HG03457 (cell line): ENCODE data around the gene MPEG1.

ENCODE experiments used
- ATAC-seq: cut with Tn5 transposase; IDR thresholded peaks from one replicate; pipeline ENCODE4 v1.9.1; 2021; ENCODE audit warnings: moderate number of reproducible peaks; ENCODE audit not compliant: unreplicated experiment

The MPEG1 gene

GRCh38 chr11:59212744-59213631 lies at the start of gene MPEG1:
TSS of gene MPEG1 (minus strand) at chr11:59212927. CDS start at chr11:59212865, 62 bp downstream.
- no peak for ATAC-seq

- ATAC-seq, result no peak
Measured at GRCh38 chr11:59262177-59262818, 49.6 kb upstream of the MPEG1 start.

- ATAC-seq, result no peak
Measured at GRCh38 chr11:59261150-59261549, 48.4 kb upstream of the MPEG1 start.

- ATAC-seq, result no peak
Measured at GRCh38 chr11:59259867-59260475, 47.2 kb upstream of the MPEG1 start.

GRCh38 chr11:59259047-59259446 lies 46.3 kb upstream of the MPEG1 start:
- no peak for ATAC-seq

GRCh38 chr11:59255281-59255680 lies 42.6 kb upstream of the MPEG1 start:
- ATAC-seq, result no peak

- ATAC-seq, result no peak
Measured at GRCh38 chr11:59254286-59254685, 41.6 kb upstream of the MPEG1 start.

GRCh38 chr11:59253001-59253400 lies 40.3 kb upstream of the MPEG1 start:
- ATAC-seq, result no peak

- ATAC-seq, result no peak
Measured at GRCh38 chr11:59249535-59249934, 36.8 kb upstream of the MPEG1 start.

- no peak for ATAC-seq
Measured at GRCh38 chr11:59247531-59248227, 35.0 kb upstream of the MPEG1 start.

GRCh38 chr11:59243633-59244032 lies 30.9 kb upstream of the MPEG1 start:
- no peak for ATAC-seq

GRCh38 chr11:59240322-59240721 lies 27.6 kb upstream of the MPEG1 start:
- ATAC-seq, result no peak

GRCh38 chr11:59226396-59226795 lies 13.7 kb upstream of the MPEG1 start:
- no peak for ATAC-seq

- ATAC-seq, result no peak
Measured at GRCh38 chr11:59225017-59225416, 12.3 kb upstream of the MPEG1 start.

- ATAC-seq, result no peak
Measured at GRCh38 chr11:59224351-59224928, 11.7 kb upstream of the MPEG1 start.

GRCh38 chr11:59223611-59224010 lies 10.9 kb upstream of the MPEG1 start:
- ATAC-seq, result no peak

- no peak for ATAC-seq
Measured at GRCh38 chr11:59223177-59223576, 10.4 kb upstream of the MPEG1 start.

- ATAC-seq, result no peak
Measured at GRCh38 chr11:59222464-59223060, 9.8 kb upstream of the MPEG1 start.

GRCh38 chr11:59221441-59221840 lies 8.7 kb upstream of the MPEG1 start:
- ATAC-seq, result no peak

- ATAC-seq, result no peak
Measured at GRCh38 chr11:59219836-59220235, 7.1 kb upstream of the MPEG1 start.
